ENCODE measurements around the gene BEX1.

Gene BEX1

DNA sequence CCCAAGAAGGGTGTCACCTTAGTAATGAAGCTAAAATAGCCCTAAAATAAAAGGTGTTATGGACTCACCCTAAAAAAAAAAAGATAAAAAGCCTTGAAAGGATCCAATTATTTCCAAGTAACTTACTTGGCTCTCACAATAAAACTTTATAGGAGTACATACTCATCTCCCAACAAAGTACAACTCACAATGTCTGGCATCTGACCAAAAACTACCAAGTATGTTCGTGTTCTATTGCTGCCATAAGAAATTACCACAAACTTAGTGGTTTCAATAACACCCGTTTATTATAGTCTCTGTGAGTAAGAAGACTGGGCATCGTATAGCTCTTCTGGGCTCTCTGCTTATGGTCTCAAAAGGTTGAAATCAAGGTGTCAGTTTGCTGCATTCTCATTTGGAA, 51.0 kb downstream of the BEX1 start:
- DNase-seq (ENCODE audit: extremely low spot score) = no peak
- POLR2A ChIA-PET = no interaction called here
- CTCF ChIA-PET = no interaction called here
- TF ChIP-seq BHLHE40 (IDR thresholded peaks at IDR 0.05; ENCODE audit: borderline replicate concordance) = no peak
- no peak for TF ChIP-seq FOXA1 (IDR thresholded peaks at IDR 0.05)
- no peak for TF ChIP-seq ARNT (IDR thresholded peaks at IDR 0.05)
- no peak for TF ChIP-seq CTBP1 (IDR thresholded peaks at IDR 0.05; ENCODE audit: borderline replicate concordance)
- TF ChIP-seq NFRKB (IDR thresholded peaks at IDR 0.05) = no peak
- no peak for TF ChIP-seq TARDBP (IDR thresholded peaks at IDR 0.05)
- TF ChIP-seq HDGF (IDR thresholded peaks at IDR 0.05; ENCODE audit: borderline replicate concordance) = no peak
- no peak for TF ChIP-seq FOXM1 (IDR thresholded peaks at IDR 0.05; ENCODE audit: borderline replicate concordance)
- TF ChIP-seq L3MBTL2 (conservative IDR thresholded peaks at IDR 0.05) = no peak
- TF ChIP-seq FOXK2 (IDR thresholded peaks at IDR 0.05) = no peak
- no peak for TF ChIP-seq SUZ12 (IDR thresholded peaks at IDR 0.05)
- no peak for TF ChIP-seq ELF4 (IDR thresholded peaks at IDR 0.05)
- TF ChIP-seq SP1 (IDR thresholded peaks at IDR 0.05) = no peak
- TF ChIP-seq, protein P1, sequence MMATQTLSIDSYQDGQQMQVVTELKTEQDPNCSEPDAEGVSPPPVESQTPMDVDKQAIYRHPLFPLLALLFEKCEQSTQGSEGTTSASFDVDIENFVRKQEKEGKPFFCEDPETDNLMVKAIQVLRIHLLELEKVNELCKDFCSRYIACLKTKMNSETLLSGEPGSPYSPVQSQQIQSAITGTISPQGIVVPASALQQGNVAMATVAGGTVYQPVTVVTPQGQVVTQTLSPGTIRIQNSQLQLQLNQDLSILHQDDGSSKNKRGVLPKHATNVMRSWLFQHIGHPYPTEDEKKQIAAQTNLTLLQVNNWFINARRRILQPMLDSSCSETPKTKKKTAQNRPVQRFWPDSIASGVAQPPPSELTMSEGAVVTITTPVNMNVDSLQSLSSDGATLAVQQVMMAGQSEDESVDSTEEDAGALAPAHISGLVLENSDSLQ (IDR thresholded peaks at IDR 0.05) = no peak
- no peak for TF ChIP-seq LEF1 (IDR thresholded peaks at IDR 0.05; ENCODE audit: borderline replicate concordance)
- TF ChIP-seq ZNF384 (IDR thresholded peaks at IDR 0.05) = no peak
